Ishikawa (cell line): ENCODE data around the gene CHD2.
A peak's percentile ranks its signal among the peaks of the same experiment; 100 is the strongest.

Source experiments
- CREB1 ChIP-seq: IDR thresholded peaks from 2 replicates; pipeline ENCODE4 v1.6.1; 2012; ENCODE audit warnings: low read depth
- EGR1 ChIP-seq: IDR thresholded peaks from 2 replicates; pipeline ENCODE4 v1.6.1; 2012
- EP300 ChIP-seq: IDR thresholded peaks from 2 replicates; pipeline ENCODE4 v1.6.1; 2012; ENCODE audit warnings: borderline replicate concordance
- FOXM1 ChIP-seq: IDR thresholded peaks from 2 replicates; pipeline ENCODE4 v1.6.1; 2012; ENCODE audit warnings: low read depth, borderline replicate concordance
- MAX ChIP-seq: IDR thresholded peaks from 2 replicates; pipeline ENCODE4 v1.6.1; 2012
- NFIC ChIP-seq: IDR thresholded peaks from 2 replicates; pipeline ENCODE4 v1.6.1; 2012
- RAD21 ChIP-seq: IDR thresholded peaks from 2 replicates; pipeline ENCODE4 v1.6.1; 2012; ENCODE audit warnings: low read depth
- REST ChIP-seq: IDR thresholded peaks from 2 replicates; pipeline ENCODE4 v1.6.1; 2012; ENCODE audit warnings: low read depth, mild to moderate bottlenecking
- TAF1 ChIP-seq: IDR thresholded peaks from 2 replicates; pipeline ENCODE4 v1.6.1; 2012; ENCODE audit warnings: low read depth, mild to moderate bottlenecking
- TCF12 ChIP-seq: IDR thresholded peaks from 2 replicates; pipeline ENCODE4 v1.6.1; 2012; ENCODE audit warnings: low read depth
- TEAD4 ChIP-seq: IDR thresholded peaks from 2 replicates; pipeline ENCODE4 v1.6.1; 2012
- USF1 ChIP-seq: IDR thresholded peaks from 2 replicates; pipeline ENCODE4 v1.6.1; 2012
- YY1 ChIP-seq: IDR thresholded peaks from 2 replicates; pipeline ENCODE4 v1.6.1; 2012; ENCODE audit warnings: low read depth

- TF ChIP-seq REST = no peak
- TF ChIP-seq CREB1 = 0 out of 2 replicates have a peak, but pooled peaks have one; percentile 14
- TF ChIP-seq TCF12 = no peak; the same call in 1 of the 2 replicates
- TF ChIP-seq RAD21 = no peak
- no peak; the same call in 1 of the 2 replicates for TF ChIP-seq MAX
- no peak for TF ChIP-seq YY1
- TF ChIP-seq TAF1 = peak; percentile 41
- no peak for TF ChIP-seq TEAD4
- no peak for TF ChIP-seq NFIC
- TF ChIP-seq EP300 = no peak
- no peak for TF ChIP-seq FOXM1
- peak; percentile 4; the same call in 1 of the 2 replicates for TF ChIP-seq USF1
- TF ChIP-seq EGR1 = no peak
Measured at GRCh38 chr15:92881802-92882696, 18.1 kb upstream of the CHD2 start.
